ENCODE measurements around the gene C12orf54. TPM values are rescaled to one million over a fixed set of nuclear protein-coding genes. Genes with fewer than 3 reads are reported as not detected.

Gene C12orf54
- polyA plus RNA-seq, 1 experiment, result not detected

Other genes starting within 250 kb of the C12orf54 start
- gene ZNF641, start 131.6 kb upstream of the C12orf54 start, polyA plus RNA-seq (2011; rRNA removed), result 7.5 and 7.6 TPM in 2 replicates
- not detected in 2 replicates for gene ANP32D, start 9.9 kb upstream of the C12orf54 start, polyA plus RNA-seq (2011; rRNA removed)
- gene OR8S1, start 43.1 kb downstream of the C12orf54 start, polyA plus RNA-seq (2011; rRNA removed), result not detected in 2 replicates
- gene LALBA, start 87.5 kb downstream of the C12orf54 start, polyA plus RNA-seq (2011; rRNA removed), result not detected in 2 replicates
- gene KANSL2, start 199.7 kb downstream of the C12orf54 start, polyA plus RNA-seq (2011; rRNA removed), result 41.0 and 41.4 TPM in 2 replicates
- gene CCNT1, start 234.2 kb downstream of the C12orf54 start, polyA plus RNA-seq (2011; rRNA removed), result 16.9 and 29.4 TPM in 2 replicates

Measured in BJ (cell line).